ENCODE results near the gene MYO1E. TPM values are rescaled to one million over a fixed set of nuclear protein-coding genes. Genes with fewer than 3 reads are reported as not detected.

MYO1E gene
- polyA plus RNA-seq, 1 experiment = 34.0 TPM

DNA sequence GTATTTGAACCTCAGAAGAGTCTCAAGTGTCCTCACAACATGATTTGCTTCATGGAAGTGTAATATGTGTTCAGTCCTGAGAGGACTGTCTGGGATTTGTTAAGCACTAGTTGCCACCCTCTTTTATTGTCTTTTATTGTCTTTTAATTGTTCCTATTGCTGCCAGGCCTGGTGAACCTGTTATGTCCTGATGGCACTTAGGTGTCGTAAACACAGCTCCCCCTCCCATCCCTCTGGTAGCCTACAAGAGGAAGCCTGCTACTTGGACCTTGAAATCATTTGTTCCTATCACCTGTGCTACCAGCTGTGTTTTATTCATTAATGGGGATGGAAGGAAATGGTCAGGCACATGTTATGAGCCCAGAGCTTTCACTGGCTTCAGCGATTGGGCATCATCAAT lies 248.4 kb downstream of the MYO1E start:
- TF ChIP-seq, protein P1, sequence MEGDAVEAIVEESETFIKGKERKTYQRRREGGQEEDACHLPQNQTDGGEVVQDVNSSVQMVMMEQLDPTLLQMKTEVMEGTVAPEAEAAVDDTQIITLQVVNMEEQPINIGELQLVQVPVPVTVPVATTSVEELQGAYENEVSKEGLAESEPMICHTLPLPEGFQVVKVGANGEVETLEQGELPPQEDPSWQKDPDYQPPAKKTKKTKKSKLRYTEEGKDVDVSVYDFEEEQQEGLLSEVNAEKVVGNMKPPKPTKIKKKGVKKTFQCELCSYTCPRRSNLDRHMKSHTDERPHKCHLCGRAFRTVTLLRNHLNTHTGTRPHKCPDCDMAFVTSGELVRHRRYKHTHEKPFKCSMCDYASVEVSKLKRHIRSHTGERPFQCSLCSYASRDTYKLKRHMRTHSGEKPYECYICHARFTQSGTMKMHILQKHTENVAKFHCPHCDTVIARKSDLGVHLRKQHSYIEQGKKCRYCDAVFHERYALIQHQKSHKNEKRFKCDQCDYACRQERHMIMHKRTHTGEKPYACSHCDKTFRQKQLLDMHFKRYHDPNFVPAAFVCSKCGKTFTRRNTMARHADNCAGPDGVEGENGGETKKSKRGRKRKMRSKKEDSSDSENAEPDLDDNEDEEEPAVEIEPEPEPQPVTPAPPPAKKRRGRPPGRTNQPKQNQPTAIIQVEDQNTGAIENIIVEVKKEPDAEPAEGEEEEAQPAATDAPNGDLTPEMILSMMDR (IDR thresholded peaks at IDR 0.05; ENCODE audit: insufficient read depth, low read depth, low read length) = no peak
- H3K36me3 ChIP-seq (ENCODE audit: control insufficient read depth, insufficient read depth, low read length) = peaks cover 1% of the 10 kb centered on the region; the same call in 1 of the 2 replicates
- CTCF ChIA-PET = interaction anchor here (2.2 kb wide), 1 partner anchor 14 kb away, joined by 7 read pairs; no protein-coding TSS in a partner anchor
- H3K4me3 ChIP-seq (ENCODE audit: low read depth, low read length) = no peak overlapping the region
- H3K27me3 ChIP-seq (ENCODE audit: control insufficient read depth, insufficient read depth, low read length) = no peaks in the 10 kb centered on the region
- no peak for DNase-seq (ENCODE audit: low read depth)
- POLR2A ChIA-PET = no interaction called here

DNA sequence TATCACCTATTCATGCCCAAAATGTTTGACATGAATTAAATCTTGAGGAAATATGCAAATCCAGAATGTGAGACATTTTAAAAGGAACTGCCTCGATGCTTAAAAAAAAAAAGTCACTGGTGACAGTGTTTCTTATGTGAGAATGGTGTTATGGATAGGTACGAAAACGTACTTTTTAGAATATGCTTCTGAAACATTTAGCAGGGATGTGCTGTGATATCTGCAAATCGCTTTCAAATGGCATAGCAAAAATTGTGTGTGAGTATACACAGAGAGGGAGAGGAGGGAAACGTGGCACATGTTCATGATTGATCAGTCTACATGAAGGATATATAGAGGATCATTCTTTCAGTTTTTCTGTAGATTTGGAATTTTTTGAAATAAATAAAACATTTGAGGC lies 251.7 kb downstream of the MYO1E start:
- TF ChIP-seq, protein P1 (IDR thresholded peaks at IDR 0.05; ENCODE audit: insufficient read depth, low read depth, low read length) = no peak
- H3K27me3 ChIP-seq (ENCODE audit: control insufficient read depth, insufficient read depth, low read length) = no peaks in the 10 kb centered on the region
- H3K4me3 ChIP-seq (ENCODE audit: low read depth, low read length) = no peak overlapping the region
- ChIA-PET POLR2A (no interaction called here), CTCF (no interaction called here)
- DNase-seq (ENCODE audit: low read depth) = no peak
- peaks cover 2% of the 10 kb centered on the region; the same call in 1 of the 2 replicates for H3K36me3 ChIP-seq (ENCODE audit: control insufficient read depth, insufficient read depth, low read length)

DNA sequence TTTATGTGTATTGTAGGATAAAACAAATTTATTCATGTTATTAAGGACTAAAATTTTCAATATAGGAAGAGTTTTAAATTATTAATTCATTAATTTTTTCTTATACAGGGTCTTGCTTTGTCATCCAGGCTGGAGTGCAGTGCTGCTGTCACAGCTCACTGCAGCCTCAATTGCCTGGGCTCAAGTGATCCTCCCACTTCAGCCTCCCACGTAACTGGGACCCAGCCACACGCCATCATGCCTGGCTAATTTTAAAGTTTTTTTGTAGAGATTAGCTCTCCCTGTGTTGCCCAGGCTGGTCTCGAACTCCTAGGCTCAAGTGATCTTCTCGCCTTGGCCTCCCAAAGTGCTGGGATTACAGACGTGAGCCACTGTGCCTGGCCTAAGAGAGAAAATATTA lies 253.0 kb downstream of the MYO1E start:
- CTCF ChIA-PET = no interaction called here
- Histone ChIP-seq H3K27me3 (ENCODE audit: control insufficient read depth, insufficient read depth, low read length) (no peaks in the 10 kb centered on the region), H3K4me3 (ENCODE audit: low read depth, low read length) (no peak overlapping the region), H3K36me3 (ENCODE audit: control insufficient read depth, insufficient read depth, low read length) (peaks cover 2% of the 10 kb centered on the region; the same call in 1 of the 2 replicates)
- POLR2A ChIA-PET = no interaction called here
- TF ChIP-seq, protein P1 (IDR thresholded peaks at IDR 0.05; ENCODE audit: insufficient read depth, low read depth, low read length) = no peak
- no peak for DNase-seq (ENCODE audit: low read depth)

DNA sequence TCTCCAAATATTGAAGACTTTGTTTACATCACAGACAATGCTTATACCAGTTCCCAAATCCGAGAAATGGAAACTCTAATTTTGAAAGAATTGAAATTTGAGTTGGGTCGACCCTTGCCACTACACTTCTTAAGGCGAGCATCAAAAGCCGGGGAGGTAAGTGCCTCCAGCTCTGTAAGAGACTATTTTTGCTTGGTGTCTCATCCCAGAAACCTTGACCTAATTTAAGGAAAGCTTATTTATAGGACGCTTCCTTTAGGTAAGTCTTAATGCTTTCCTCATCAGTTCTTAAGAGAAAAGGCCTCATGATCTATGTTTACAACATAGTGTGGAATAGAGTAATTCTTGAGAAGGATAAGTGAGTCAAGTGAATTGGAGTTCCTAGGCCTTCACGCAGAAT lies 255.9 kb downstream of the MYO1E start:
- peaks cover 2% of the 10 kb centered on the region; the same call in 1 of the 2 replicates for H3K36me3 ChIP-seq (ENCODE audit: control insufficient read depth, insufficient read depth, low read length)

DNA sequence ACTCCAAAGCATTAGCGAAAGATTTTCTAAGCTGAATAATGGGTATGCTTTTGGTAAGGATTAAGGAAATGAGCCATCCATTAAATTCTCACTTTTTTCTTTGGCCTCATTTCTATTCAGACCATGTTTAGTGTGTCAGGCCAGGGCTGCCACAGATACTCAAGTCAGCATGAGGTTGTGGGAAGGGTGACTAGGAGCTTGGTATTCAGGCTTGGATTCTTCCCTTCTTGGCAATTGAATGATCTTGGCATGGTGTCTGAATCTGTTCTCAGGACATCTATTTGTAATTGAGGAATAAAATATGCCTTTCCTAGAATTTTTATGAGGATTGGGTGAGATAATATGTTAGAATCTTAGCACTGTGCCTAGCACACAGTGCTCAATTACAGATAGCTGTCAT lies 256.5 kb downstream of the MYO1E start:
- Histone ChIP-seq H3K27me3 (ENCODE audit: control insufficient read depth, insufficient read depth, low read length) (no peaks in the 10 kb centered on the region), H3K4me3 (ENCODE audit: low read depth, low read length) (no peak overlapping the region), H3K36me3 (ENCODE audit: control insufficient read depth, insufficient read depth, low read length) (peaks cover 2% of the 10 kb centered on the region; the same call in 1 of the 2 replicates)
- ChIA-PET POLR2A (no interaction called here), CTCF (interaction anchor here (0.6 kb wide), 1 partner anchor 20 kb away, joined by 3 read pairs; no protein-coding TSS in a partner anchor)
- no peak for DNase-seq (ENCODE audit: low read depth)
- TF ChIP-seq, protein P1 (IDR thresholded peaks at IDR 0.05; ENCODE audit: insufficient read depth, low read depth, low read length) = no peak

More for the DNA sequence above, 255.9 kb downstream of the MYO1E start:
- ChIA-PET CTCF (no interaction called here), POLR2A (no interaction called here)
- DNase-seq (ENCODE audit: low read depth) = no peak
- no peaks in the 10 kb centered on the region for H3K27me3 ChIP-seq (ENCODE audit: control insufficient read depth, insufficient read depth, low read length)
- TF ChIP-seq, protein P1 (IDR thresholded peaks at IDR 0.05; ENCODE audit: insufficient read depth, low read depth, low read length) = no peak
- H3K4me3 ChIP-seq (ENCODE audit: low read depth, low read length) = no peak overlapping the region

Measured in BJ (cell line).